ENCODE data around the gene HSF2BP. TPM values are rescaled to one million over a fixed set of nuclear protein-coding genes. Genes with fewer than 3 reads are reported as not detected.

The HSF2BP gene
- polyA plus RNA-seq, 5 donors = 1.1 to 1.5 (median 1.2) TPM

Other genes starting within 250 kb of the HSF2BP start
- 10 to 100 TPM in 4 of 5 donors, 1 to 10 TPM in 1; 6.2 to 30.4 (median 10.7) TPM for gene SIK1, start 232.4 kb downstream of the HSF2BP start, polyA plus RNA-seq (ENCODE audit: insufficient read depth in 1 of 5, insufficient read length in 5 of 5, low replicate concordance in 1 of 5)
- 10 to 100 TPM; 25.2 to 30.1 (median 27.1) TPM for gene RRP1B, start 72 bp upstream of the HSF2BP start, polyA plus RNA-seq (ENCODE audit: insufficient read depth in 1 of 5, insufficient read length in 5 of 5, low replicate concordance in 1 of 5)
- gene PDXK, start 59.6 kb upstream of the HSF2BP start, polyA plus RNA-seq (ENCODE audit: insufficient read depth in 1 of 5, insufficient read length in 5 of 5, low replicate concordance in 1 of 5) = 10 to 100 TPM; 37.0 to 54.2 (median 39.6) TPM
- 10 to 100 TPM; 32.3 to 47.1 (median 41.5) TPM for gene CSTB, start 116.8 kb upstream of the HSF2BP start, polyA plus RNA-seq (ENCODE audit: insufficient read depth in 1 of 5, insufficient read length in 5 of 5, low replicate concordance in 1 of 5)
- gene RRP1, start 130.1 kb upstream of the HSF2BP start, polyA plus RNA-seq (ENCODE audit: insufficient read depth in 1 of 5, insufficient read length in 5 of 5, low replicate concordance in 1 of 5) = 10 to 100 TPM; 21.6 to 29.6 (median 25.7) TPM
- 10 to 100 TPM; 29.8 to 42.7 (median 36.9) TPM for gene AGPAT3, start 205.7 kb upstream of the HSF2BP start, polyA plus RNA-seq (ENCODE audit: insufficient read depth in 1 of 5, insufficient read length in 5 of 5, low replicate concordance in 1 of 5)

Data from right lung (tissue), 5 donors.